ENCODE results near the gene MYD88. TPM values are rescaled to one million over a fixed set of nuclear protein-coding genes. Genes with fewer than 3 reads are reported as not detected.

Gene MYD88
- polyA plus RNA-seq, 1 donor from 2014 or later, result 0.14 TPM

DNA sequence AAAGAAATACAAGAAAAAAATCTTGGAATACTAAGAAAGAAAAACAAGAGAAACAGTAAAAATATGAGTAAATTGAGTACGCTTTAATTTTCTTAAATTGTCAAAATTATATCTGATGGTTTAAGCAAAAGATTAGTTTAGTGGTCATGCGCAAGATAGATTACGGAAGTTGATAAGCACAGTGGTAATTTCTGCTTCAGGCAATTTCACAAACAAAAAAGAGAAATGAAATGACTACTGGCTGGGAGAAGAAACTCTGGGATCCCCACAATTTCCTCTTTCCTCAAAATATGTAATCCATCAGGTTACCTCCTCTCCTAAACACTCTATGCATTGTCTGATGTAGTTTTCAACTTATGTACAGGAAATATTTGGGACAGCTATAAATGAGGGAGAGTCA lies 9.0 kb downstream of the MYD88 start:
- no peaks in the 10 kb centered on the region for H3K27me3 ChIP-seq (ENCODE audit: insufficient read depth, low read depth, low read length)

DNA sequence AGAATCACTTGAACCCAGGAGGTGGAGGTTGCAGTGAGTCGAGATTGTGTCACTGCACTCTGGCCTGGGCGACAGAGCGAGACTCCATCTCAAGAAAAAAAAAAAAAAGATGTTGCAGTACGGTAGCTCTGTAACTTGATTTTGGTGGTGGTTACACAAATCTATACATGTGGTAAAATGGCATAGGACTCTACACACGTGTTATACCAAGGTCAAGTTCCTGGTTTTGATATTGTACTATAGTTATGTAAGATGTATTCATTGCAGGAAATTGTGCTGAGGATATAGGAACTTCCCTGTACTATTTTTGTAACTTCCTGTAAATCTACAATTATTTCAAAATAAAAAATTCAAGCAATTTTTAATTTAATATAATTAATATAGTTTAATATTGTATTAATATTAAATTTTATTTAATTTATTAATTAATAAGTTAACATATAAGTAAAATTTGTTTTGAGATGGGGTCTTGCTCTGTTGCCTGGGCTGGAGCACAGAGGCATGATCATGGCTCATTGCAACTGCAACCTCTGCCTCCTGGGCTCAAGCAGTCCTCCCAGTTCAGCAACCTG lies 9.9 kb downstream of the MYD88 start:
- Histone ChIP-seq H3K27ac (ENCODE audit: low read length) (no peak overlapping the region), H3K27me3 (ENCODE audit: insufficient read depth, low read depth, low read length) (no peaks in the 10 kb centered on the region), H3K9ac (ENCODE audit: low read length) (no peak overlapping the region), H3K9me2 (ENCODE audit: insufficient read depth, low read length) (no peaks in the 10 kb centered on the region), H3K4me2 (ENCODE audit: low read length) (no peak overlapping the region), H2AFZ (ENCODE audit: low read depth, low read length) (no peak overlapping the region), H3K79me2 (replicated peaks; ENCODE audit: insufficient read depth, low read length) (no peaks in the 10 kb centered on the region), H3F3A (ENCODE audit: insufficient read depth, low read length, poor library complexity, severe bottlenecking) (no peaks in the 10 kb centered on the region), H3K4me3 (ENCODE audit: low read length) (no peak overlapping the region), H3K36me3 (ENCODE audit: insufficient read depth, low read length) (no peaks in the 10 kb centered on the region), H3K9me3 (ENCODE audit: low read length) (no peaks in the 10 kb centered on the region), H4K20me1 (ENCODE audit: insufficient read depth) (no peaks in the 10 kb centered on the region)
- TF ChIP-seq EP300 (conservative IDR thresholded peaks at IDR 0.05; ENCODE audit: poor library complexity, severe bottlenecking), result no peak
- no peak for TF ChIP-seq POLR2AphosphoS5 (IDR thresholded peaks at IDR 0.05)
- TF ChIP-seq, protein P1, sequence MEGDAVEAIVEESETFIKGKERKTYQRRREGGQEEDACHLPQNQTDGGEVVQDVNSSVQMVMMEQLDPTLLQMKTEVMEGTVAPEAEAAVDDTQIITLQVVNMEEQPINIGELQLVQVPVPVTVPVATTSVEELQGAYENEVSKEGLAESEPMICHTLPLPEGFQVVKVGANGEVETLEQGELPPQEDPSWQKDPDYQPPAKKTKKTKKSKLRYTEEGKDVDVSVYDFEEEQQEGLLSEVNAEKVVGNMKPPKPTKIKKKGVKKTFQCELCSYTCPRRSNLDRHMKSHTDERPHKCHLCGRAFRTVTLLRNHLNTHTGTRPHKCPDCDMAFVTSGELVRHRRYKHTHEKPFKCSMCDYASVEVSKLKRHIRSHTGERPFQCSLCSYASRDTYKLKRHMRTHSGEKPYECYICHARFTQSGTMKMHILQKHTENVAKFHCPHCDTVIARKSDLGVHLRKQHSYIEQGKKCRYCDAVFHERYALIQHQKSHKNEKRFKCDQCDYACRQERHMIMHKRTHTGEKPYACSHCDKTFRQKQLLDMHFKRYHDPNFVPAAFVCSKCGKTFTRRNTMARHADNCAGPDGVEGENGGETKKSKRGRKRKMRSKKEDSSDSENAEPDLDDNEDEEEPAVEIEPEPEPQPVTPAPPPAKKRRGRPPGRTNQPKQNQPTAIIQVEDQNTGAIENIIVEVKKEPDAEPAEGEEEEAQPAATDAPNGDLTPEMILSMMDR (IDR thresholded peaks at IDR 0.05; ENCODE audit: poor library complexity, severe bottlenecking), result no peak
- TF ChIP-seq SMC3 (conservative IDR thresholded peaks at IDR 0.05; ENCODE audit: poor library complexity), result no peak

More for the DNA sequence above, 9.0 kb downstream of the MYD88 start:
- H3K9me3 ChIP-seq (ENCODE audit: low read length), result no peaks in the 10 kb centered on the region
- TF ChIP-seq SMC3 (conservative IDR thresholded peaks at IDR 0.05; ENCODE audit: poor library complexity), result no peak
- TF ChIP-seq POLR2AphosphoS5 (IDR thresholded peaks at IDR 0.05), result no peak
- TF ChIP-seq, protein P2, sequence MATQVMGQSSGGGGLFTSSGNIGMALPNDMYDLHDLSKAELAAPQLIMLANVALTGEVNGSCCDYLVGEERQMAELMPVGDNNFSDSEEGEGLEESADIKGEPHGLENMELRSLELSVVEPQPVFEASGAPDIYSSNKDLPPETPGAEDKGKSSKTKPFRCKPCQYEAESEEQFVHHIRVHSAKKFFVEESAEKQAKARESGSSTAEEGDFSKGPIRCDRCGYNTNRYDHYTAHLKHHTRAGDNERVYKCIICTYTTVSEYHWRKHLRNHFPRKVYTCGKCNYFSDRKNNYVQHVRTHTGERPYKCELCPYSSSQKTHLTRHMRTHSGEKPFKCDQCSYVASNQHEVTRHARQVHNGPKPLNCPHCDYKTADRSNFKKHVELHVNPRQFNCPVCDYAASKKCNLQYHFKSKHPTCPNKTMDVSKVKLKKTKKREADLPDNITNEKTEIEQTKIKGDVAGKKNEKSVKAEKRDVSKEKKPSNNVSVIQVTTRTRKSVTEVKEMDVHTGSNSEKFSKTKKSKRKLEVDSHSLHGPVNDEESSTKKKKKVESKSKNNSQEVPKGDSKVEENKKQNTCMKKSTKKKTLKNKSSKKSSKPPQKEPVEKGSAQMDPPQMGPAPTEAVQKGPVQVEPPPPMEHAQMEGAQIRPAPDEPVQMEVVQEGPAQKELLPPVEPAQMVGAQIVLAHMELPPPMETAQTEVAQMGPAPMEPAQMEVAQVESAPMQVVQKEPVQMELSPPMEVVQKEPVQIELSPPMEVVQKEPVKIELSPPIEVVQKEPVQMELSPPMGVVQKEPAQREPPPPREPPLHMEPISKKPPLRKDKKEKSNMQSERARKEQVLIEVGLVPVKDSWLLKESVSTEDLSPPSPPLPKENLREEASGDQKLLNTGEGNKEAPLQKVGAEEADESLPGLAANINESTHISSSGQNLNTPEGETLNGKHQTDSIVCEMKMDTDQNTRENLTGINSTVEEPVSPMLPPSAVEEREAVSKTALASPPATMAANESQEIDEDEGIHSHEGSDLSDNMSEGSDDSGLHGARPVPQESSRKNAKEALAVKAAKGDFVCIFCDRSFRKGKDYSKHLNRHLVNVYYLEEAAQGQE (IDR thresholded peaks at IDR 0.05; ENCODE audit: borderline replicate concordance), result no peak
- TF ChIP-seq TAF1 (IDR thresholded peaks at IDR 0.05; ENCODE audit: low read depth), result no peak
- TF ChIP-seq MXI1 (conservative IDR thresholded peaks at IDR 0.05; ENCODE audit: poor library complexity, severe bottlenecking), result no peak
- H3K9me2 ChIP-seq (ENCODE audit: insufficient read depth, low read length), result no peaks in the 10 kb centered on the region
- H4K20me1 ChIP-seq (ENCODE audit: insufficient read depth), result no peaks in the 10 kb centered on the region
- H3F3A ChIP-seq (ENCODE audit: insufficient read depth, low read length, poor library complexity, severe bottlenecking), result no peaks in the 10 kb centered on the region
- no peak overlapping the region for H3K4me2 ChIP-seq (ENCODE audit: low read length)
- H3K36me3 ChIP-seq (ENCODE audit: insufficient read depth, low read length), result no peaks in the 10 kb centered on the region
- no peak overlapping the region for H2AFZ ChIP-seq (ENCODE audit: low read depth, low read length)
- H3K79me2 ChIP-seq (replicated peaks; ENCODE audit: insufficient read depth, low read length), result no peaks in the 10 kb centered on the region
- H3K4me3 ChIP-seq (ENCODE audit: low read length), result no peak overlapping the region
- H3K27ac ChIP-seq (ENCODE audit: low read length), result no peak overlapping the region
- no peak overlapping the region for H3K9ac ChIP-seq (ENCODE audit: low read length)

DNA sequence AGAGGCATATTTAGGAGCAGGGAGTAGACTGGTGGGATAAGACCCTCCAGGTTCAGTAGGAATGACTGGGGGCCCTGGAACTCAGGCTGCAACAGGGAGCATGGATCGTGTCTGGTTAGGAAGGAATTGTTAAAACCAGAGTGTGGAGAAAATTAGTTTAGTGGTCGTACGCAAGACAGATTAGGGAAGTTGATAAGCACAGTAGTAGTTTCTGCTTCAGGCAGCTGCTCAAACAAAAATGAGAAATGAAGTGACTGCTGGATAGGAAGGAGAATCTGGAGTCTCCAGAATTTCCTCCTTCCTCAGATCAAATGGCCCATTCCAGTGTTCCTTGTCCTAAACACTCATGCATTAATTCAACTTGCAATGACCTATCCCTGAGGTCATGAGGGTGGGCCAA lies 11.2 kb downstream of the MYD88 start:
- Histone ChIP-seq H3K9me3 (ENCODE audit: low read length) (no peaks in the 10 kb centered on the region), H4K20me1 (ENCODE audit: insufficient read depth) (no peaks in the 10 kb centered on the region), H3K36me3 (ENCODE audit: insufficient read depth, low read length) (no peaks in the 10 kb centered on the region), H3K4me3 (ENCODE audit: low read length) (no peak overlapping the region), H3K9ac (ENCODE audit: low read length) (no peak overlapping the region), H3K27ac (ENCODE audit: low read length) (no peak overlapping the region), H3K27me3 (ENCODE audit: insufficient read depth, low read depth, low read length) (no peaks in the 10 kb centered on the region), H3F3A (ENCODE audit: insufficient read depth, low read length, poor library complexity, severe bottlenecking) (no peaks in the 10 kb centered on the region), H3K79me2 (replicated peaks; ENCODE audit: insufficient read depth, low read length) (no peaks in the 10 kb centered on the region), H3K4me2 (ENCODE audit: low read length) (no peak overlapping the region), H3K9me2 (ENCODE audit: insufficient read depth, low read length) (no peaks in the 10 kb centered on the region), H2AFZ (ENCODE audit: low read depth, low read length) (no peak overlapping the region)
- TF ChIP-seq EP300 (conservative IDR thresholded peaks at IDR 0.05; ENCODE audit: poor library complexity, severe bottlenecking) (no peak), RAD21 (conservative IDR thresholded peaks at IDR 0.05) (no peak), POLR2AphosphoS5 (IDR thresholded peaks at IDR 0.05) (no peak), SMC3 (conservative IDR thresholded peaks at IDR 0.05; ENCODE audit: poor library complexity) (no peak), MXI1 (conservative IDR thresholded peaks at IDR 0.05; ENCODE audit: poor library complexity, severe bottlenecking) (no peak)

All from neural cell (in vitro differentiated cells).